ENCODE data around the gene GLI1. TPM values are rescaled to one million over a fixed set of nuclear protein-coding genes. Genes with fewer than 3 reads are reported as not detected.

Gene GLI1
- total and polyA plus RNA-seq, 2 of the 13 experiments (the other 11 are each of a cell fraction or from before 2014, with no cell fraction given) = 0.09 to 0.20 TPM

DNA sequence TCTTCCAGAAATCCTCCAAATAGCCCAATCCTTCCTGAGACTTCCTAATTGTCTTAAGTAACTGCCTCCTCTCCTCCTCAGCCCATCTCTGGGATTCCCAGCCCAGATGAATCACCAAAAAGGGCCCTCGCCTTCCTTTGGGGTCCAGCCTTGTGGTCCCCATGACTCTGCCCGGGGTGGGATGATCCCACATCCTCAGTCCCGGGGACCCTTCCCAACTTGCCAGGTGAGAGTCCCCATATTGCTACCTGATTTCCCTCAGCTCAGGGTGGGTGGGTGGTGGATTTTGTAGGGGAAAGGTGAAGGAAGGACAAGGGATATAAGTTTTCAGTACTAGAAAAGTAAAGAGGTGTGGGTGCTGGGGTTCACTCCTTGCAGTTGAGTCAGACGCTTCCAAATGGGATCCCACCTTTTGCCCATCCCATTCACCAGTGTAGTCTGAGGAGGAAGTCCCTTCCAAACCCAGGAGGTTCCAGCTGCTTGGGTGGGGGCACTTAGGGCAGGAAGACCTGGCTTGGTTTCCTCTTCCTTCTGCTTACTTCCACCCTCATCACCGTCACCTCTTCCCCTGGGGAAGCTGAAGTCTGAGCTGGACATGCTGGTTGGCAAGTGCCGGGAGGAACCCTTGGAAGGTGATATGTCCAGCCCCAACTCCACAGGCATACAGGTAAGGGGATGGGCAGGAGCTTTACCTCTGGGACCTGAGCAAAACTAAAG, 5.6 kb downstream of the GLI1 start:
- no peak for TF ChIP-seq NR2F1 (CRISPR knock-in tag; IDR thresholded peaks at IDR 0.05)
- TF ChIP-seq FOXJ3 (CRISPR knock-in tag; IDR thresholded peaks at IDR 0.05; ENCODE audit: borderline replicate concordance) = no peak
- TF ChIP-seq ZSCAN9 (CRISPR knock-in tag; IDR thresholded peaks at IDR 0.05; ENCODE audit: borderline replicate concordance) = no peak
- TF ChIP-seq HDAC1 (CRISPR knock-in tag; IDR thresholded peaks at IDR 0.05) = no peak
- no peak for TF ChIP-seq SNRNP70 (IDR thresholded peaks at IDR 0.05; ENCODE audit: low read depth, low read length)
- no peak for TF ChIP-seq ZNF296 (CRISPR knock-in tag; conservative IDR thresholded peaks at IDR 0.05)
- TF ChIP-seq MTA1 (CRISPR knock-in tag; IDR thresholded peaks at IDR 0.05; ENCODE audit: borderline replicate concordance) = no peak
- TF ChIP-seq ZNF770 (CRISPR knock-in tag; IDR thresholded peaks at IDR 0.05) = no peak
- TF ChIP-seq ZNF317 (CRISPR knock-in tag; IDR thresholded peaks at IDR 0.05) = no peak
- TF ChIP-seq, protein P1, sequence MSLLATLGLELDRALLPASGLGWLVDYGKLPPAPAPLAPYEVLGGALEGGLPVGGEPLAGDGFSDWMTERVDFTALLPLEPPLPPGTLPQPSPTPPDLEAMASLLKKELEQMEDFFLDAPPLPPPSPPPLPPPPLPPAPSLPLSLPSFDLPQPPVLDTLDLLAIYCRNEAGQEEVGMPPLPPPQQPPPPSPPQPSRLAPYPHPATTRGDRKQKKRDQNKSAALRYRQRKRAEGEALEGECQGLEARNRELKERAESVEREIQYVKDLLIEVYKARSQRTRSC (CRISPR knock-in tag; IDR thresholded peaks at IDR 0.05; ENCODE audit: low read depth) = no peak
- TF ChIP-seq ZNF562 (CRISPR knock-in tag; IDR thresholded peaks at IDR 0.05; ENCODE audit: borderline replicate concordance) = no peak
- TF ChIP-seq RFXAP (CRISPR knock-in tag; IDR thresholded peaks at IDR 0.05; ENCODE audit: borderline replicate concordance) = no peak
- no peak for TF ChIP-seq ZFP90 (CRISPR knock-in tag; IDR thresholded peaks at IDR 0.05; ENCODE audit: borderline replicate concordance)
- no peak for TF ChIP-seq RFX5 (IDR thresholded peaks at IDR 0.05; ENCODE audit: low read depth, low read length)
- no peak for TF ChIP-seq HDAC6 (IDR thresholded peaks at IDR 0.05; ENCODE audit: low read depth, low read length)
- TF ChIP-seq SMC3 (IDR thresholded peaks at IDR 0.05; ENCODE audit: low read length) = no peak
- H3K9me3 ChIP-seq (ENCODE audit: low read length) = no peaks in the 10 kb centered on the region
- no peaks in the 10 kb centered on the region for H4K20me1 ChIP-seq (ENCODE audit: insufficient read depth, low read length)
- no peak overlapping the region for H3K4me2 ChIP-seq (ENCODE audit: low read depth, low read length)
- ATAC-seq (no peak), DNase-seq (ENCODE audit: low spot score) (no peak), FAIRE-seq (no peak)
- H3K27ac ChIP-seq (ENCODE audit: extremely low read length, insufficient read depth, low read length) = no peak overlapping the region
- POLR2A ChIA-PET = no interaction called here
- no peaks in the 10 kb centered on the region for H3K36me3 ChIP-seq (replicated peaks in 1 of 2; ENCODE audit: control insufficient read depth in 1 of 2, insufficient read depth in 2 of 2, low read length in 2 of 2)
- H3K4me3 ChIP-seq (replicated peaks in 1 of 3; ENCODE audit: insufficient read depth in 1 of 3, low read depth in 2 of 3, low read length in 3 of 3) = no peak overlapping the region
- CTCF ChIA-PET (ENCODE audit: low intra/inter-chr PET ratio, low total read pairs) = no interaction called here
- H3K27me3 ChIP-seq (ENCODE audit: control insufficient read depth in 1 of 2, insufficient read depth in 2 of 2, low read length in 2 of 2) = peaks cover 0 to 45% of the 10 kb centered on the region in 2 experiments; a peak in 3 of 5 replicates
- 39% methylated on average over 6 of the region's 6 CpGs for WGBS (ENCODE audit: low lambda C conversion rate)
- intact Hi-C loops (cut with micrococcal nuclease; ENCODE audit: unreplicated experiment) (no loop called here), in situ Hi-C loops (cut with HindIII; ENCODE audit: extremely low pct_ligation_motif_present, low pct_unique_long_range_greater_than_20kb) (no loop called here)
- no peak overlapping the region for H3K9ac ChIP-seq (ENCODE audit: insufficient read depth, low read depth, low read length)
- peaks cover 45% of the 10 kb centered on the region for H3K4me1 ChIP-seq (ENCODE audit: insufficient read depth, low read length)
- H2AFZ ChIP-seq (ENCODE audit: low read length) = no peak overlapping the region
- BruUV-seq (replicated peaks) = no TSS peak
- H3K79me2 ChIP-seq (ENCODE audit: insufficient read depth, low read length) = no peaks in the 10 kb centered on the region

Measured in HepG2 (cell line).